Muscle of leg (tissue), 11 donors: ENCODE measurements around the gene FIP1L1. TPM values are rescaled to one million over a fixed set of nuclear protein-coding genes. Genes with fewer than 3 reads are reported as not detected.
A peak's percentile ranks its signal among the peaks of the same experiment; 100 is the strongest.
"Not testable (repeated sequence)": the region's sequence is repeated elsewhere in the genome, so short reads cannot be mapped to it uniquely, and the experiment has no call there.

Experiments used
- DNase-seq: peaks from one replicate; pipeline ENCODE4 v3.0.0; 2013
- H3K27ac ChIP-seq: one replicate; pipeline ENCODE4 v1.5.1; 2013; ENCODE audit warnings: mild to moderate bottlenecking, low read length, control low read depth
- H3K27me3 ChIP-seq: one replicate; pipeline ENCODE4 v1.6.1; 2013; ENCODE audit warnings: low read length; ENCODE audit not compliant: control insufficient read depth, insufficient read depth
- H3K36me3 ChIP-seq: one replicate; pipeline ENCODE4 v1.6.1; 2013; ENCODE audit warnings: low read length; ENCODE audit not compliant: control insufficient read depth, insufficient read depth
- H3K4me1 ChIP-seq: one replicate; pipeline ENCODE4 v1.6.1; 2013; ENCODE audit warnings: low read length; ENCODE audit not compliant: control insufficient read depth, insufficient read depth
- H3K4me3 ChIP-seq: one replicate; pipeline ENCODE4 v1.5.1; 2013; ENCODE audit warnings: low read length, control low read depth
- H3K9me3 ChIP-seq: replicated peaks from 2 replicates; pipeline ENCODE4 v1.6.1; 2013; ENCODE audit warnings: low read depth, low read length; ENCODE audit not compliant: control insufficient read depth
- WGBS: methylation state at CpG from one replicate; pipeline ENCODE4 v1.1.5; 2013; ENCODE audit warnings: missing lambda C conversion rate; ENCODE audit not compliant: insufficient coverage; 5-methylcytosine and 5-hydroxymethylcytosine counted together
- polyA plus RNA-seq, 8 donors: library from polyadenylated mRNA; unstranded; fragments of 120-200 nt; gene quantifications; one replicate each; pipeline versions ENCODE4 v1.2.1 to v1.2.3, GENCODE V29; 2013; ENCODE audit warnings: inconsistent platforms in 1 of 8, low replicate concordance in 1 of 8; ENCODE audit not compliant: insufficient read length in 8 of 8, insufficient read depth in 1 of 8
- total RNA-seq: library from RNA; stranded (reverse); fragments of 120-200 nt; gene quantifications from one replicate; pipeline ENCODE4 v1.2.4, GENCODE V29; 2013

The FIP1L1 gene
- total and polyA plus RNA-seq, 9 donors: 42.2 to 53.5 (median 46.4) TPM

DNA sequence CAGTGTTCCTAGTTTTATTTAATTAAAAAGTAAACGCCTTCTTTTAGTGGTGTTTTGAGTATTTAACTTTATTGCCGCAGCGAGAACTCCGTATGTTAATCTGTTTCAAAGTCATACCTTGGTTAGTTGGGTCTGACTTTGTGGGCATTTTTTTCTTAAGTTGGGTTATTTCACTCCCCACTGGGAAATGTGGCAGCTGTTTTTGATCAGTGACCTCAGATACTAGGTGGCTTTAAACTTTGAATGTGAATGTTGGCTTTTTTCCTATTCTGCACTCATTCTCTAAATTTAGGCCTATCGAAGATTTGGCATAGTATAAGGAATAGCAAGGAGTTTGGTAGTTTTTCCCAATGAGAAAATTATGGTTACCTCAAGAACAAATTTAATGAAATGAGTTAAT, 85.9 kb downstream of the FIP1L1 start:
- DNase-seq: no peak
- H3K9me3 ChIP-seq: peaks cover 3% of the 10 kb centered on the region
- WGBS: no CpG with 5 or more reads among the region's 5 CpGs
- H3K4me1 ChIP-seq: no peaks in the 10 kb centered on the region
- peaks cover 8% of the 10 kb centered on the region for H3K36me3 ChIP-seq
- H3K27me3 ChIP-seq: no peaks in the 10 kb centered on the region
- no peak overlapping the region for H3K27ac ChIP-seq
- H3K4me3 ChIP-seq: no peak overlapping the region

DNA sequence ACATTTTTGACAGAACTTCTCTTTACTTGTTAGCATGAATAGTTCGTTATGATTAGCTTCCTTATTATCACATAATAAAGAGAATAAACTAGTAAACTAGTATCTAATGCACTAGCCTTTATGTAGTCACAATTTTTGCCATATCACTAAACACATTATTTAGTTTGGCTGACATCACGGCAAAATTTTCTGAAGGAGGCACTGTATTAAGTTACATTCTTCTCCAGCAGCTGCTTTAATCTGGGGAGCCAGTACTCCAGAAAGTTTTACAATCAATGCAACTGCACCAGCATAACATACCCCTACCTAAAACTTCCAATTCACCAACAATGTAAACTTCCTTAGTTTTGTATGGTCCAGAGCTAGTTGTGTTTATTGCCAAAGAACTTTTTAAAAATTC, 87.8 kb downstream of the FIP1L1 start:
- H3K27ac ChIP-seq: no peak overlapping the region
- peak; percentile 36 for DNase-seq
- no peaks in the 10 kb centered on the region for H3K27me3 ChIP-seq
- WGBS: 25% methylated on average over 1 of the region's 2 CpGs
- no peak overlapping the region for H3K4me3 ChIP-seq
- H3K4me1 ChIP-seq: no peaks in the 10 kb centered on the region
- H3K9me3 ChIP-seq: peaks cover 3% of the 10 kb centered on the region
- peaks cover 2% of the 10 kb centered on the region for H3K36me3 ChIP-seq

DNA sequence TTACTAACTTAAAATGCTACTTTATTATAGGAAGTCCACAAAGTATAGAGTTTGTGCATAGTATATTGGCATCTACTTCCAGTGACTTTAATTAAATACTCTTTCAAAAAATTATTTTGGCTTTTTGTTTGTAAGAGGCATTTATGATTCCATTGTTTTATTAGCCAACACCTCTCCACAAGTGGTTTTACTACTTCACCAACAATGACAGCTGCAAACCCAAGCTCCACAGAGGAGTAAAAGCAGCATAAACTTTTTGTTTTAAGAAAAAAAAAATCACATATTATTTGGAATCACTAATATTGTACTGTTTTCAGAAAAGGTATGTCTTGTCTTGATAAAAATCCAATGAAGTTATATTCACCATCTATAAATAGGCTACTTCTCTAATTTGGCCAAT, 88.5 kb downstream of the FIP1L1 start:
- H3K4me1 ChIP-seq: no peaks in the 10 kb centered on the region
- H3K4me3 ChIP-seq: no peak overlapping the region
- H3K9me3 ChIP-seq: peaks cover 3% of the 10 kb centered on the region
- H3K27ac ChIP-seq: no peak overlapping the region
- H3K27me3 ChIP-seq: no peaks in the 10 kb centered on the region
- H3K36me3 ChIP-seq: peaks cover 2% of the 10 kb centered on the region
- DNase-seq: no peak

- not testable (repeated sequence) for H3K4me1 ChIP-seq, DNase-seq, H3K27ac ChIP-seq, H3K36me3 ChIP-seq, H3K4me3 ChIP-seq, H3K9me3 ChIP-seq, H3K27me3 ChIP-seq
- WGBS: 91% methylated on average over 5 of the region's 6 CpGs
Observed at GRCh38 chr4:53466576-53466975, 89.1 kb downstream of the FIP1L1 start.

GRCh38 chr4:53476232-53477037, 99.0 kb downstream of the FIP1L1 start:
- H3K9me3 ChIP-seq: no peaks in the 10 kb centered on the region
- no peak overlapping the region for H3K27ac ChIP-seq
- DNase-seq: no peak
- no peaks in the 10 kb centered on the region for H3K27me3 ChIP-seq
- no peak overlapping the region for H3K4me3 ChIP-seq
- H3K4me1 ChIP-seq: no peaks in the 10 kb centered on the region
- 70% methylated on average over 5 of the region's 10 CpGs for WGBS
- peaks cover 7% of the 10 kb centered on the region for H3K36me3 ChIP-seq

- H3K9me3 ChIP-seq: no peaks in the 10 kb centered on the region
- no peak overlapping the region for H3K27ac ChIP-seq
- H3K4me3 ChIP-seq: no peak overlapping the region
- WGBS: 63% methylated on average over 1 of the region's 5 CpGs
- no peaks in the 10 kb centered on the region for H3K4me1 ChIP-seq
- H3K36me3 ChIP-seq: peaks cover 7% of the 10 kb centered on the region
- no peaks in the 10 kb centered on the region for H3K27me3 ChIP-seq
- DNase-seq: peak; percentile 30
Observed at GRCh38 chr4:53477038-53477565, 99.7 kb downstream of the FIP1L1 start.

DNA sequence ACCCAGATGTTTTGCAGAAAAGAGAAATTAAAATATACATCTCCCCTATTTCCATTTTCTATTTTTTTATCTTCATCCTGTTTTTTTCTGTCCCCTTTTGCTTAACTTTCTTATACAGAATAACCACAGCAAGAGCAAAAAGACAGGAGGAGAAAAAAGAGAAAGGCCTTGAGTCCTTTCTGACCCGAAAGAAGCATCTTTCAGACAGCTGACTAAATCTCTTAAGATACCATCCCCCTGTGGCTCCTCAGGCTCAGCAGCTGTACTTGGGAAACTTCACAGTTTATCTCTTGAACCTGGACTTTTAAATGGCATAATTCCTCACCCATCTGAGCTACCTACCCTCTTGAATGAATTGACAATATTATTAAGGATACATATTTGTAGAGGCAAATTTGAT, 100.2 kb downstream of the FIP1L1 start:
- Histone ChIP-seq H3K4me1 (no peaks in the 10 kb centered on the region), H3K36me3 (peaks cover 7% of the 10 kb centered on the region), H3K27ac (no peak overlapping the region), H3K9me3 (no peaks in the 10 kb centered on the region), H3K27me3 (no peaks in the 10 kb centered on the region), H3K4me3 (no peak overlapping the region)
- WGBS: no CpG with 5 or more reads among the region's 1 CpG
- no peak for DNase-seq

GRCh38 chr4:53478671-53479456, 101.4 kb downstream of the FIP1L1 start:
- Histone ChIP-seq H3K4me3 (no peak overlapping the region), H3K4me1 (no peaks in the 10 kb centered on the region), H3K9me3 (no peaks in the 10 kb centered on the region), H3K27ac (no peak overlapping the region), H3K27me3 (no peaks in the 10 kb centered on the region), H3K36me3 (peaks cover 6% of the 10 kb centered on the region)
- DNase-seq: no peak
- WGBS: 90% methylated on average over 2 of the region's 4 CpGs

- peaks cover 4% of the 10 kb centered on the region for H3K36me3 ChIP-seq
- H3K9me3 ChIP-seq: no peaks in the 10 kb centered on the region
- no peak overlapping the region for H3K4me3 ChIP-seq
- no peak for DNase-seq
- H3K27ac ChIP-seq: no peak overlapping the region
- H3K4me1 ChIP-seq: no peaks in the 10 kb centered on the region
- no peaks in the 10 kb centered on the region for H3K27me3 ChIP-seq
- no CpG with 5 or more reads among the region's 5 CpGs for WGBS
Observed at GRCh38 chr4:53479736-53480525, 102.5 kb downstream of the FIP1L1 start.

DNA sequence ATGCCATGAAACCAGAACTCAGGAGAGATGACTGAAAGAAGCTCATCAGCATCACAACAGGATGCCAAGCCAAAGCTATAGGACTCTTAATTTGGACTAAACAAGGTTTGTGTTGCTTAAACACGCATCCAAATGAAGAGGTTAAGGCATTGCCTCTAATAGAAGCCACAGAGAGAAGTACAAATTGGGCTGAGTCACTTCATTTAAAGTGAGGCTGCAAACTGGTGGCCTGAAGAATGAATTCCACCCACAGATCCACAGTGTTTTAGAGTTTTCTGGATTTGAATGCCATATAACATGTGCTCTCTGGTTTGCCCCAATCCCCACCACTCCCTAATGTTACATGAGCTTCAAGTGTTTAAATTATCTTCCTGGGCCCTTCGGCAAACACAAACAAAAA, 103.5 kb downstream of the FIP1L1 start:
- Histone ChIP-seq H3K27ac (no peak overlapping the region), H3K9me3 (no peaks in the 10 kb centered on the region), H3K4me3 (no peak overlapping the region), H3K4me1 (no peaks in the 10 kb centered on the region), H3K36me3 (peaks cover 4% of the 10 kb centered on the region), H3K27me3 (no peaks in the 10 kb centered on the region)
- 90% methylated on average over 2 of the region's 2 CpGs for WGBS
- DNase-seq: no peak
